Panc1 (cell line): ENCODE measurements around the gene HRNR. TPM values are rescaled to one million over a fixed set of nuclear protein-coding genes. Genes with fewer than 3 reads are reported as not detected.

Source experiments
- ATAC-seq: fragments of 200-7000 bp; cut with Tn5 transposase; 2 replicates; pipeline ENCODE4 v1.9.1; 2020; ENCODE audit warnings: mild to moderate bottlenecking, moderate library complexity
- BruUV-seq: library from RNA; stranded (reverse); fragments of 400-500 nt; replicated peaks from 2 replicates; lab custom pipeline; 2021; lab: Mats Ljungman, UMichigan
- CTCF ChIA-PET: fragments of 300-600 bp; sonication (Branson Sonifier 250); formaldehyde crosslinking; loops from one replicate; lab custom pipeline; 2022; ENCODE audit warnings: antibody characterized with exemption; lab: Charles Lee
- POLR2A ChIA-PET: fragments of 300-600 bp; sonication (Branson Sonifier 250); formaldehyde crosslinking; loops from one replicate; lab custom pipeline; 2022; ENCODE audit warnings: antibody characterized with exemption; lab: Charles Lee
- DNase-seq: peaks from one replicate; pipeline ENCODE4 v3.0.0-alpha.2; 2010; ENCODE audit warnings: low read depth, low spot score
- H3K27ac ChIP-seq: 2 replicates; pipeline ENCODE4 v1.5.1; 2011; ENCODE audit warnings: mild to moderate bottlenecking, low read length, inconsistent platforms
- H3K27me3 ChIP-seq: fragments of 200-500 bp; sonication (Bioruptor generic); 2 replicates; pipeline ENCODE4 v1.6.0; 2014; ENCODE audit warnings: low read length, inconsistent platforms; ENCODE audit not compliant: control insufficient read depth, insufficient read depth
- H3K36me3 ChIP-seq: fragments of 200-500 bp; sonication (Bioruptor generic); 2 replicates; pipeline ENCODE4 v1.5.1; 2014; ENCODE audit warnings: inconsistent platforms, mild to moderate bottlenecking, low read length, moderate library complexity; ENCODE audit not compliant: control insufficient read depth, insufficient read depth
- H3K4me1 ChIP-seq: 2 replicates; pipeline ENCODE4 v1.5.1; 2011; ENCODE audit warnings: inconsistent platforms, mild to moderate bottlenecking, low read length, moderate library complexity; ENCODE audit not compliant: control insufficient read depth, insufficient read depth
- H3K4me3 ChIP-seq, 2 experiments: 2 replicates each; pipeline ENCODE4 v1.5.1; 2011 to 2012; ENCODE audit warnings: low read depth in 2 of 2, low read length in 2 of 2, mild to moderate bottlenecking in 2 of 2, inconsistent platforms in 1 of 2, moderate library complexity in 1 of 2
- H3K9me3 ChIP-seq: fragments of 200-500 bp; sonication (Bioruptor generic); 2 replicates; pipeline ENCODE4 v1.5.1; 2014; ENCODE audit warnings: low read depth, mild to moderate bottlenecking, inconsistent platforms, low read length, moderate library complexity; ENCODE audit not compliant: control insufficient read depth, insufficient read depth
- CTCF ChIP-seq: fragments of 450-650 bp; IDR thresholded peaks from 2 replicates; pipeline ENCODE4 v1.5.1; 2017; ENCODE audit warnings: mild to moderate bottlenecking
- POLR2AphosphoS5 ChIP-seq: IDR thresholded peaks from 2 replicates; pipeline ENCODE4 v1.6.1; 2012; ENCODE audit warnings: mild to moderate bottlenecking, low read depth, low read length, moderate library complexity
- REST ChIP-seq, 2 experiments: IDR thresholded peaks; 2 replicates each; pipeline ENCODE4 v1.6.1; 2011 to 2012; ENCODE audit warnings: low read depth in 2 of 2, control low read depth in 1 of 2, low read length in 1 of 2, mild to moderate bottlenecking in 1 of 2, moderate library complexity in 1 of 2; ENCODE audit not compliant: insufficient read depth in 1 of 2
- SIN3A ChIP-seq: IDR thresholded peaks from 2 replicates; pipeline ENCODE4 v1.6.1; 2012; ENCODE audit warnings: low read depth, mild to moderate bottlenecking, low read length, moderate library complexity, borderline replicate concordance; ENCODE audit not compliant: insufficient read depth
- TCF7L2 ChIP-seq: IDR thresholded peaks from 2 replicates; pipeline ENCODE4 v1.6.1; 2011; ENCODE audit warnings: mild to moderate bottlenecking, low read depth, low read length, inconsistent platforms
- in situ Hi-C: cut with HindIII; loops from 2 replicates; pipeline ENCODE4 v1.10.0; 2016; ENCODE audit warnings: low sequenced_read_pairs, low pct_unique_long_range_greater_than_20kb
- intact Hi-C: fragments of 100-400 bp; cut with micrococcal nuclease; formaldehyde crosslinking; loops from one replicate; pipeline ENCODE4 v1.10.0; 2022; ENCODE audit not compliant: unreplicated experiment
- total RNA-seq: library from RNA; stranded (reverse); gene quantifications from one replicate; pipeline ENCODE4 v1.2.1, GENCODE V29; 2021; ENCODE audit not compliant: unreplicated experiment

HRNR gene
- total RNA-seq, 1 experiment from 2014 or later = not detected

- Histone ChIP-seq H3K9me3 (no peaks in the 10 kb centered on the region), H3K27ac (no peak overlapping the region), H3K36me3 (no peaks in the 10 kb centered on the region), H3K4me3 (no peak overlapping the region), H3K4me1 (no peaks in the 10 kb centered on the region), H3K27me3 (no peaks in the 10 kb centered on the region)
- in situ Hi-C loops (no loop called here), intact Hi-C loops (no loop called here)
- ATAC-seq (no peak), DNase-seq (no peak)
- ChIA-PET POLR2A (no interaction called here), CTCF (interaction anchor here (0.6 kb wide), 1 partner anchor 119 kb away, joined by 3 read pairs; no protein-coding TSS in a partner anchor)
- BruUV-seq = no TSS peak
- TF ChIP-seq CTCF = no peak
- no peak for TF ChIP-seq TCF7L2
- TF ChIP-seq SIN3A = no peak
- no peak for TF ChIP-seq POLR2AphosphoS5
- no peak for TF ChIP-seq REST (IDR thresholded peaks at IDR 0.05; ENCODE audit: insufficient read depth in 1 of 2, low read depth in 2 of 2, low read length in 1 of 2)
Observed at GRCh38 chr1:152228831-152229230, 4.8 kb upstream of the HRNR start.

- POLR2A ChIA-PET = no interaction called here
- H3K27ac ChIP-seq = no peak overlapping the region
- no peaks in the 10 kb centered on the region for H3K9me3 ChIP-seq
- no TSS peak for BruUV-seq
- in situ Hi-C loops = no loop called here
- no peaks in the 10 kb centered on the region for H3K36me3 ChIP-seq
- intact Hi-C loops = no loop called here
- DNase-seq (no peak), ATAC-seq (no peak)
- peak; percentile 34; the same call in 1 of the 2 replicates for TF ChIP-seq CTCF
- no peak for TF ChIP-seq SIN3A
- H3K4me3 ChIP-seq = no peak overlapping the region
- H3K4me1 ChIP-seq = no peaks in the 10 kb centered on the region
- CTCF ChIA-PET = interaction anchor here (0.7 kb wide), 1 partner anchor 67 kb away, joined by 3 read pairs; no protein-coding TSS in a partner anchor
- no peaks in the 10 kb centered on the region for H3K27me3 ChIP-seq
Observed at GRCh38 chr1:152227310-152227928, 3.4 kb upstream of the HRNR start.
